Cardiac fibroblast (primary cell): ENCODE data around the gene FSTL1.

Experiments
- DNase-seq, 2 donors: peaks; one replicate each; pipeline versions ENCODE4 v3.0.0 to v3.0.0-alpha.2; 2010; ENCODE audit warnings: low read depth in 2 of 2
- H3K4me3 ChIP-seq, 2 donors: replicated peaks in 1 of 2; 1 replicate in 1 of 2; 2 replicates in 1 of 2; pipeline ENCODE4 v1.5.1; 2011; ENCODE audit warnings: low read depth in 2 of 2, low read length in 2 of 2, mild to moderate bottlenecking in 2 of 2, moderate library complexity in 1 of 2
- TF ChIP-seq, protein P1 (sequence below): IDR thresholded peaks from one replicate; pipeline ENCODE4 v1.5.1; 2011; ENCODE audit warnings: low read depth, mild to moderate bottlenecking, low read length, inconsistent platforms

Gene FSTL1

DNA sequence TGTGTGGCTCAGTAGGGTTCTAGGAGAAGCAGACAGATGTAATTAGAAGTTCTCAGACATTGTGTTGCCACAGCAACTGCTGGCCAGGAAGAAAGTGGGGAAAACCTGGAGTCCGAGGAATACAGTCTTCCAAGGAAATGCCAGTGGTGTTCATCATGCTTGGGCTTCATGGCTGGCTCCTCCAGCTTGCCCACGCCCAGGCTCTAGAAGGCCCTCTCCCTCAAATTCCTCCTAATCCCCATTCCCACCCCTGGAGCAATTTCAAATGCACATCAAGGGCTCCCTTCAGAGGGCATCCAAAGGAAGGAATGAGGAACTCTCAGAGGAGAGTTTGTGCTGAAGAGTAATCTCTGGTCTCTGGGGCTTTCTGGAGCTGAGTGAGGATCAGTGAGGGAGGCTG lies 21.9 kb downstream of the FSTL1 start:
- peak in 1 of 2 donors; percentile 43 for DNase-seq
- TF ChIP-seq, protein P1, sequence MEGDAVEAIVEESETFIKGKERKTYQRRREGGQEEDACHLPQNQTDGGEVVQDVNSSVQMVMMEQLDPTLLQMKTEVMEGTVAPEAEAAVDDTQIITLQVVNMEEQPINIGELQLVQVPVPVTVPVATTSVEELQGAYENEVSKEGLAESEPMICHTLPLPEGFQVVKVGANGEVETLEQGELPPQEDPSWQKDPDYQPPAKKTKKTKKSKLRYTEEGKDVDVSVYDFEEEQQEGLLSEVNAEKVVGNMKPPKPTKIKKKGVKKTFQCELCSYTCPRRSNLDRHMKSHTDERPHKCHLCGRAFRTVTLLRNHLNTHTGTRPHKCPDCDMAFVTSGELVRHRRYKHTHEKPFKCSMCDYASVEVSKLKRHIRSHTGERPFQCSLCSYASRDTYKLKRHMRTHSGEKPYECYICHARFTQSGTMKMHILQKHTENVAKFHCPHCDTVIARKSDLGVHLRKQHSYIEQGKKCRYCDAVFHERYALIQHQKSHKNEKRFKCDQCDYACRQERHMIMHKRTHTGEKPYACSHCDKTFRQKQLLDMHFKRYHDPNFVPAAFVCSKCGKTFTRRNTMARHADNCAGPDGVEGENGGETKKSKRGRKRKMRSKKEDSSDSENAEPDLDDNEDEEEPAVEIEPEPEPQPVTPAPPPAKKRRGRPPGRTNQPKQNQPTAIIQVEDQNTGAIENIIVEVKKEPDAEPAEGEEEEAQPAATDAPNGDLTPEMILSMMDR: no peak
- H3K4me3 ChIP-seq: no peak overlapping the region

DNA sequence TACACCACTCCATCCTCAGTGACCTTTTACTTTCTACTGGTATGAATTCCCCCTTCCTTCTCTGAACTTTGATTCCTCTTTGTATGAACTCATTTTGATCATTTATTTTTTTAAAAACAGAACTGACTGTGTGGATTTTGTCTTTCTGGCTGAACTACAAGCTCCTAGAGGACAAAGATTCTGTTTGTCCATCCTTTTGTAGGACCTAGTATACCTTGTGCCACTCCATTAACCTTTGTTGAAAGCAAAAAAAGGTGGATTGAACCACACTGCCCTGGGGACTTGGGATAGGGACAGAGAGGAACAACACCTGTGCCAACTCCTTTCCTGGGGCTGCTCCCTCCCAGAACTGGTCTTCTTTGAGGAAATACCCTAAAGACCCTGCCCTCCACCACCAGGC lies 23.6 kb downstream of the FSTL1 start:
- TF ChIP-seq, protein P1: no peak
- no peak for DNase-seq
- no peak overlapping the region for H3K4me3 ChIP-seq

DNA sequence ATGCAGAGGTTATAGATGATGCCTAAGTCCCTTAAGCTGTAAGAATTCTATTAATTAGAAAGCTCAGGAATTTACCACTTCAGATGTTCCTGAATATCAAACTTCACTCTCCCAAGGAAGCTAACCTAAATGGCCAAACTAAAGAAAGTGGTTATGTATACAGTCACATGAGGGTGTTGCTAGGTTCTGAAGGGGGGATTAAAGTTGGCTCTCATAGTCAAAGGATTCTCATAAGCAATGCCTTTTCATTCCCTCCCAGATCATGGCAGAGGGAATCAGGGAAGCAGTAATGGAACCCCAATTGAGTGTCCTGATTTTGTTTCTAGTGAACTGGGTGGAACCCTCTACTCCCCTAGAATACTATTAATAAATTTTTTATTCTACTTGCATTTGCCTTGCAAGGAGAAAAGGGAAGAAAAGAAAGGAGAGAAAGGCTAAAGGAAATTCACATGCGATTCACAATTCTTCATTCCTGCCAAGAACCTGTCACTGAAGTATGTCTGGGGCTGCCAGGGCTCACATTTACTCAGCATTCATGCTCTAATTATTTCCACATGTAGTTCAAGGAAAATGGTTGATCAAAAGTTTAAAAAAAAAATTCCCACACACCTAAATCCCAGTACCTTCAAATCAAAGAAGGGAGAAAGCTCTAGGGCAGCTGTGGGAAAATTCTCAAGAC lies 25.1 kb downstream of the FSTL1 start:
- H3K4me3 ChIP-seq: no peak overlapping the region
- peak; percentile 90 to 96 for DNase-seq
- TF ChIP-seq, protein P1: no peak

DNA sequence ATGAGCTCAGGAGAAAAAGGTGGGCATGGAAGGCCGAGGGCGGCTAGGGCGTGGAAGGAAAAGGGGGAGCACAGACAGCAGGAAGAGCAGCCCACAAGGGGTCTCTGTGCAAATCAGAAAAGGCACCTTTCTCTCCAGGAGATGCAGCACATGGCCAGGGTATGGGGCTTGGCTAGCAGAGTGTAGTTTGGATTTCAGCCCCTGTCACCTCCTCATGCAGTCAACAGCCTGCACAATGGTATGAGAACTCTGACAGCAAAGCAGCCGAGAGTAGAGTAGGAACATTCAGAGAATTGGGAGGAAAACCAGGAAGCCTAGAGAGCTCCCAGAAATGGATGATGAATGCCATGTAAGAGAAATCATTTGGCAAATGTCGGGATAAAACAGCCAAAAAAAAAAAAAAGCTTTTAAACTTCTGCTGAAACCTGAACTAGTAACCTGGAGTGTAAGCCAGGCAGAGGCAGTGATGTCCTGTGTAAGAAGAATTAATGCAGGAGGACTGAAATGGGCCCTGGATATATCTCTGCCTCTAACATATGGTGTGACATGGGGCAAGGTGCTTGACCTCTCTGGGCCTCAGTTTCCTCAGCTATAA lies 25.7 kb downstream of the FSTL1 start:
- H3K4me3 ChIP-seq: no peak overlapping the region
- no peak for DNase-seq
- TF ChIP-seq, protein P1: no peak

DNA sequence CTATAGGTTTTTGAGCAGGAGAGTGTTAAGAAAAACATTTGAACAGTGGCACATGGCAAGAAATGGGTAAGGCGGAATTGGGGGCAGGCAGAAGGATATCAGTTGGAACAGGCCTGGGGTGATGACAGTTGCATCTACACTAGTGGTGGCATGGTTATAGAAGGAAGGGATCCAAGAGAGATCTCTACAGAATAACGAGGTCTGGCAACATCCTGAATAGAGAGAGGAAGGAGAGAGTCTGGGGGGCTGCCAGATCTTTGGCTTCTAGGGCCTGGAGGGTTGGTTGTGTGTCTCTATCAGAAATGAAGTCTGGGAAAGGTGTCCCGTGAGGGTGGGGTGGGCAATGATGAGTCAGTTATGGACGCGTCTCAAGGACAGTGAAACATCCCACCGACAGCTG lies 26.3 kb downstream of the FSTL1 start:
- no peak for DNase-seq
- TF ChIP-seq, protein P1: no peak
- no peak overlapping the region for H3K4me3 ChIP-seq

DNA sequence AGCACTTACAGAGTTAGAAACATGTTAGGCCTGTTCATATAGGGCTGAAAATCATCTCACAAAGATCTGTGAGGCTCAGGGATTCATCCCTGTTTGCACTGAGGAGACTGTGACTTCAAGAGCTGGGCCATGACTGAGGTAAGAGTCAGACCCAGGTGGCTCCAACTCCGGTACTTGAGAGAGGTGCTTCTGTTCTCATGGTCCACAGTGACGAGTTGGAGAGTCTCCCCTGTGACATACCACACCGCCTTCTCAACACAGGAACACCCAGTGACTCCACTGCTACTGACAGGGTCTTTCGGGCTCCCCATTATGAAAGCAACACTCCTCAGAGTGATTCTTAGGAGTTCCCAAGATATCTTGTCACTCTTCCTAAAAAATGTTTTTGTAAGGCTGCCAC lies 27.4 kb downstream of the FSTL1 start:
- no peak for DNase-seq
- TF ChIP-seq, protein P1: no peak
- H3K4me3 ChIP-seq: no peak overlapping the region
